Neutrophil (primary cell): ENCODE results near the gene KCNAB2.

ENCODE experiments used
- H3K27ac ChIP-seq: fragments of 200-600 bp; sonication (generic); 2 replicates; pipeline ENCODE4 v1.5.1; 2016; ENCODE audit warnings: mild to moderate bottlenecking, moderate library complexity
- H3K27me3 ChIP-seq: fragments of 200-600 bp; sonication (generic); 2 replicates; pipeline ENCODE4 v1.6.0; 2016; ENCODE audit warnings: mild to moderate bottlenecking
- H3K36me3 ChIP-seq: fragments of 200-600 bp; sonication (generic); 2 replicates; pipeline ENCODE4 v1.5.1; 2017
- H3K4me1 ChIP-seq, 2 experiments: fragments of 200-600 bp in 1 of 2; sonication (generic) in 1 of 2; 1 replicate in 1 of 2; 2 replicates in 1 of 2; pipeline versions ENCODE4 v1.5.1 to v1.6.1; 2013 to 2016; ENCODE audit warnings: low read depth in 1 of 2, low read length in 1 of 2, mild to moderate bottlenecking in 1 of 2, moderate library complexity in 1 of 2; ENCODE audit not compliant: control insufficient read depth in 1 of 2, insufficient read depth in 1 of 2
- H3K4me3 ChIP-seq, 2 experiments: fragments of 200-600 bp in 1 of 2; sonication (generic) in 1 of 2; 1 replicate in 1 of 2; 2 replicates in 1 of 2; pipeline ENCODE4 v1.5.1; 2013 to 2016; ENCODE audit warnings: low read depth in 1 of 2, low read length in 1 of 2, mild to moderate bottlenecking in 1 of 2, moderate library complexity in 1 of 2
- H3K9me3 ChIP-seq: fragments of 200-600 bp; sonication (generic); 2 replicates; pipeline ENCODE4 v1.5.1; 2016
- TF ChIP-seq, protein P1 (sequence below): fragments of 200-600 bp; sonication (generic); IDR thresholded peaks from 2 replicates; pipeline ENCODE4 v1.5.1; 2016; ENCODE audit warnings: antibody characterized with exemption

The KCNAB2 gene

DNA sequence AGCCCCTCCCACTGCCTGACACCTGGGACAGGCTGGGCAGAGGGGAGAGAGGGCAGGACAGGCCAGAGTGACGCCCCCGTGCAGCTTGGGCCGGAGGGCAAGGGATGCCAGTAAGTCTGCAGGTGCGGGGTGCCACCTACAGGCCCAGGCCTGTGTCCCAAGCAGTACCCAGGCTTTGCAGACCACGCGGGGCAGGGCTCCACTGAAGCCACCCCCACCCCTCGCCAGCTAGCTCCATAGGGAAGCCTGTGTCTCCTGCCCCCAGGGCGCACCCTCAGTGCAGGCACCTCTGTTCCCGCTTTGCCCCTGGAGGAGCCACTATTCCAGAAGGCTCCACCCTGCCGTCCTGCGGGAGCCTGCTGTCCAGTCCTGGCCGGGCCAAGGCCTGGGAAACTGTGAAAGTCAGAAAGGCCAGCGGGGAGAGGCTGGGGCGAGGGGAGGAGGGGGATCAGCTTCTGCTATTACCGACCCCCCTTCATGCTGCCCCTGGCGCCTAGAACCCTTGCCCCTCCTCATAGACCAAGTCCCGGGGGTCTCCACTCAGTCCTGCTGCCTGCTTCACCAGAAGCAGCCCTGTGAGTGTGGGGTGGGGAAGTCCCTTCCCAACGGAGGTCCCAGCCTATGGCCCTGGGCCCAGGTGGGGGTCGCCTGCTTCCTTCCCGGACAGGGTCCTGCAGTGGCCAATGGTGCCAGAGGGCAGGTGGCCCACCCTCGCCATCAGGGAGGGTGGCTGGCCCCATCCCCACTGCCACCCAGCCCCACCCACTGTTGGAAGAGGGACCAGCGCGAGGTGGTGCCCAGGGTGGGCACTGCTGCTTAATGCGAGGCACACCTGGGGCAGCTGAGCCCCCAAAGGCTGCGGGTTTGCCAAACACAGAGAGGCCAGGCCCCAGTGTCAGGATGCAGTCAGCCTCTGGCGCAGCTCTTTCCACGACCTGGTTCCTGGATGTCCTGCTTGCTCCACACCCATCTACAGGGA is 54.4 kb downstream of the KCNAB2 start:
- H3K4me3 ChIP-seq = no peak overlapping the region
- H3K36me3 ChIP-seq = peaks cover 51% of the 10 kb centered on the region
- H3K27ac ChIP-seq = no peak overlapping the region
- H3K27me3 ChIP-seq = peaks cover 13% of the 10 kb centered on the region
- TF ChIP-seq, protein P1, sequence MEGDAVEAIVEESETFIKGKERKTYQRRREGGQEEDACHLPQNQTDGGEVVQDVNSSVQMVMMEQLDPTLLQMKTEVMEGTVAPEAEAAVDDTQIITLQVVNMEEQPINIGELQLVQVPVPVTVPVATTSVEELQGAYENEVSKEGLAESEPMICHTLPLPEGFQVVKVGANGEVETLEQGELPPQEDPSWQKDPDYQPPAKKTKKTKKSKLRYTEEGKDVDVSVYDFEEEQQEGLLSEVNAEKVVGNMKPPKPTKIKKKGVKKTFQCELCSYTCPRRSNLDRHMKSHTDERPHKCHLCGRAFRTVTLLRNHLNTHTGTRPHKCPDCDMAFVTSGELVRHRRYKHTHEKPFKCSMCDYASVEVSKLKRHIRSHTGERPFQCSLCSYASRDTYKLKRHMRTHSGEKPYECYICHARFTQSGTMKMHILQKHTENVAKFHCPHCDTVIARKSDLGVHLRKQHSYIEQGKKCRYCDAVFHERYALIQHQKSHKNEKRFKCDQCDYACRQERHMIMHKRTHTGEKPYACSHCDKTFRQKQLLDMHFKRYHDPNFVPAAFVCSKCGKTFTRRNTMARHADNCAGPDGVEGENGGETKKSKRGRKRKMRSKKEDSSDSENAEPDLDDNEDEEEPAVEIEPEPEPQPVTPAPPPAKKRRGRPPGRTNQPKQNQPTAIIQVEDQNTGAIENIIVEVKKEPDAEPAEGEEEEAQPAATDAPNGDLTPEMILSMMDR = no peak
- H3K9me3 ChIP-seq = no peaks in the 10 kb centered on the region
- no peaks in the 10 kb centered on the region for H3K4me1 ChIP-seq

DNA sequence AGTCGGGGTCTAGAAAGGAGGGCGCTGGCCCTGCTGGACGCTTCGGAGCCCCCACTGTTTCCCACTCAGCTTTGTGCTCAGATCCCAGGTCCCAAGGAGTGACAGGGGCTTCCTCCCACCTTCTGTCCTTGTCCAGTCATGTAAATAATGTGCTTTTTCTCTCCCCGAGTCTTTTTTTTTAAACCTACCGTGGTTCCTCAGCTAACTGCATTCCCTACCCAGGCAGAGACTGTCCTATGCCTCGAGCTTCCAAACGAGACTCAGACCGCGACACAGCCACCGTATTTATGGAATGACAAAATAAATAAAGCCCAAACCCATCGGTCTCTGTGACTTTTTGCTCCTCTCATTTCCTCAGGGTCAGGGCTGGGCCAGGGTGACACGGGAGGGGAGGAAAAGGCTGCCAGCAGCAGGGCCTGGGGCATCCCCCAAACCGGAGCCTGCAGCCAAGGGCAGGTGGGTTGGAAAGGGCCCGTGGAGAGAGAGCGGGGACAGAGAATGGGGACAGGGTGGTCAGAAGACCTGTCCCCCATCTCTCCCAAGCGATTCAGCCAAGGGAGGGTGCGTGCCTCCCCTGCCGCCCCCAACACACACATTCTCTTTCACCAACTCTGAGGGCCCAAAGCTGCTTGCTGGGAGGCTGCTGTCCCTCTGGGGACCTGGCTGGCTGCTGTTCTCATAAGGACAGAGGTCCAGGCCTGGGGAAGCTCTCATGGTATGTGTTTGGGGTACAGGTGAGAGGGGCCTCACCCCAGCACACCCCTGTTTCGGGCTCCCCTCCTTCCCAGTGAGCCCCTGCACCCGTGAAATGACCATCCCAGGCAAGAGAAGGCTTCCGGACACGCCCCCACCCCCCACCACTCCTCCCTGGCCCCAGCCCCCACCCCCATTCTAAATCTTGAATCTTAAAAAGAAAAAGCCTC is 55.4 kb downstream of the KCNAB2 start:
- Histone ChIP-seq H3K27ac (no peak overlapping the region), H3K27me3 (peaks cover 13% of the 10 kb centered on the region), H3K4me1 (no peaks in the 10 kb centered on the region), H3K4me3 (no peak overlapping the region), H3K36me3 (peaks cover 40% of the 10 kb centered on the region), H3K9me3 (no peaks in the 10 kb centered on the region)
- TF ChIP-seq, protein P1 = no peak

DNA sequence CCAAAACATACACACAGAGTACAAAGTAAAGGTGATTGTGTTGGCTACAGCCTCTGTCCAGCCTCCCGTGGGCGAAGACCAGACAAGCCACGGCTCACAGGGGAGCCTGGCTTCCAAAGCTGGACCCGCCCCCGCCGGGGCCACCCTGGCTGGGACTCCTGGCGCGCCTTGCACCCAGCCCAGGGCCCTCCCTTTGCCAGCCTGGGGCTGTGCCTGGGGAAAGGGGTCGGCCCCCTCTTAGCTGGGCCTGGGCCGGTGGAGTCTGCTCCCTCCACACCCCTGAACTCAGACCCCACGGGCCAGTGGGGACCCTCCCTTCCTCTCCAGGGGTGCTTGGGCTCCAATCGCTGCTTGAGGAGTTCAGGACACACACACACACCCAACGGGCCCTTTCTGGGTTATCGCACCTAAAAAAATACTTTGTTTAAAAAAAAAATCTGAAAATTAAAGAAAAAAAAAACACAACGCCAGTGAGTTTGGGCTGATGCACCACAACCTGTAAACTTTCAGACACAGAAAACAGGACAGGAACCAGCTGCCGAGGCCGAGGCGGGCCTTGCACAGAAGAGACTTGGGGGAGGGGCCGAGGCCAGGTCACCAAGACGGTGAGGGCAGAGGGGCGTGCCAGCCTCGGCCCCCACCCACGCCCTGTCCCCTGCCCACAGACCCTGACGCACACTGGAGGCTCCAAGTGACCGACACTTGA is 56.3 kb downstream of the KCNAB2 start:
- no peak overlapping the region for H3K4me3 ChIP-seq
- H3K4me1 ChIP-seq = no peaks in the 10 kb centered on the region
- peaks cover 13% of the 10 kb centered on the region for H3K27me3 ChIP-seq
- no peaks in the 10 kb centered on the region for H3K9me3 ChIP-seq
- TF ChIP-seq, protein P1 = no peak
- H3K27ac ChIP-seq = no peak overlapping the region
- H3K36me3 ChIP-seq = peaks cover 32% of the 10 kb centered on the region

DNA sequence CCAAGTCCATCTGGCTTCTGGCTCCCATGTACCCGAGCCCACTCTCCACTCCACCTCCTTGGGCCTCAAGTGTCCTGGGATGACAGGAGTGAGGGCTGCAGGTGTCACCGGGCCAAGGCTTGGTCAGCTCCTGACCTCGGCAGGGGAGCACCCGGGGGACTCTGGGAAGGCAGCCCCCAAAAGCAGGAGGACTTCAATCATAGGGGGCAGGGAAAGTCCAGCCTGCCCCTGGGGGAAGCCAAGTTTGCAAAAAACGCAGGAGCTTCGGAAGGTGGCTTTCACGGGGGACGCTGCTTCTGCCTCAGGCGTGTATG is 56.8 kb downstream of the KCNAB2 start:
- TF ChIP-seq, protein P1 = no peak
- Histone ChIP-seq H3K4me1 (no peaks in the 10 kb centered on the region), H3K27ac (no peak overlapping the region), H3K27me3 (peaks cover 13% of the 10 kb centered on the region), H3K4me3 (no peak overlapping the region), H3K9me3 (no peaks in the 10 kb centered on the region), H3K36me3 (peaks cover 27% of the 10 kb centered on the region)

DNA sequence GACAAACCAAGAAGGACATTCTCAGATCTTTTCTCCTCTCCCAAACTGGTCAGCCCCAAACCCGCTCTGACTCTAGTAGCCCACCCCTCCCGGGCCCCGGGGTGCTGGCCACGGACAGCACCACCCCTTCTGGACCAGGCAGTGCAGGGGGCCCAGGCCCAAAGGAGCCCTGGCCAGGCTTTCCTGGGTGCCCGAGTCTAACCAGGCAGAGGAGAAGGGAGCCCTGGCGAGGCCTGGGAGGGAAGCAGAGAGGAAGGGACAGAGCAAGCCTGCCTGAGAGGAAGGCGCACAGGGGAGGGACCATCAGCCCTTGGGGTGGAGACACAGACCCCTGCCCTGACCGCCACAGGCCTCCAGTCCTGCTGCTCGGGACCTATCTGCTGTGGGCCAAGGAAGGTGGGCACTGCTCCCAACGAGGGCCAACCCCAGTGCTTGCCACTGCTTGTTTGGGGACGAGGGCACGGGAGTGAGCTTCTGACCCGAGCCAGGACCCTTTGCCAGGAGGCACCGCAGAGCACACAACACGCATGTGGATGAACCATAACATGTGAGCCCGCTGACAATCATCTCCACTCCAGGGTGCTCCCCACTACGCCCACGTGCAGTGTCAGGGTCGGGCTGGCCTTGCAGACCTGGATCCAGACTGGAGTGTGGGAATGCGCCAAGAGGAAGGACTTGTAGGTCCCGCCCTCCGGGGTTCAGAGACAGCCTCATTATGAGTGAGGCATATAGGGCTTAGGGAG is 57.6 kb downstream of the KCNAB2 start:
- Histone ChIP-seq H3K4me1 (no peaks in the 10 kb centered on the region), H3K36me3 (peaks cover 19% of the 10 kb centered on the region), H3K27me3 (peaks cover 13% of the 10 kb centered on the region), H3K9me3 (no peaks in the 10 kb centered on the region), H3K4me3 (no peak overlapping the region), H3K27ac (no peak overlapping the region)
- TF ChIP-seq, protein P1 = no peak
